Activated T-cell treated with anti-CD3 and anti-CD28 coated beads, Interleukin-2, amount 50 U/mL, for 4 hours (primary cell): ENCODE data around the gene UQCR10. TPM values are rescaled to one million over a fixed set of nuclear protein-coding genes. Genes with fewer than 3 reads are reported as not detected.

Source experiments
- ATAC-seq, 2 donors: fragments of 200-7000 bp; cut with Tn5 transposase; one replicate each; pipeline ENCODE4 v1.10.0; 2021
- DNase-seq: peaks from one replicate; pipeline ENCODE4 v3.0.0-alpha.2; 2020
- H3K27me3 Mint-ChIP-seq: one replicate; pipeline ENCODE4 v1.8.0; 2021; ENCODE audit warnings: low read depth, mixed read lengths
- H3K36me3 Mint-ChIP-seq: one replicate; pipeline ENCODE4 v1.8.0; 2022; ENCODE audit warnings: mixed read lengths; ENCODE audit not compliant: insufficient read depth
- H3K4me1 Mint-ChIP-seq: one replicate; pipeline ENCODE4 v1.8.0; 2021; ENCODE audit warnings: low read depth, mixed read lengths
- H3K4me3 Mint-ChIP-seq: one replicate; pipeline ENCODE4 v1.8.0; 2021; ENCODE audit warnings: mild to moderate bottlenecking, moderate library complexity, mixed read lengths
- H3K9me3 Mint-ChIP-seq: one replicate; pipeline ENCODE4 v1.8.0; 2021; ENCODE audit warnings: mixed read lengths
- total RNA-seq, 3 donors: library from RNA; stranded (reverse); gene quantifications; one replicate each; pipeline ENCODE4 v1.2.1, GENCODE V29; 2021

Gene UQCR10
- total RNA-seq, 3 donors from 2014 or later: 90.9 to 103 (median 91.1) TPM

GRCh38 chr22:29731058-29731850 lies 35.9 kb upstream of the UQCR10 start:
- Mint-ChIP-seq H3K4me3 (no peak overlapping the region), H3K27me3 (peaks cover 2% of the 10 kb centered on the region), H3K9me3 (no peaks in the 10 kb centered on the region), H3K36me3 (peaks cover 6% of the 10 kb centered on the region), H3K4me1 (no peaks in the 10 kb centered on the region)
- DNase-seq (no peak), ATAC-seq (no peak)

DNA sequence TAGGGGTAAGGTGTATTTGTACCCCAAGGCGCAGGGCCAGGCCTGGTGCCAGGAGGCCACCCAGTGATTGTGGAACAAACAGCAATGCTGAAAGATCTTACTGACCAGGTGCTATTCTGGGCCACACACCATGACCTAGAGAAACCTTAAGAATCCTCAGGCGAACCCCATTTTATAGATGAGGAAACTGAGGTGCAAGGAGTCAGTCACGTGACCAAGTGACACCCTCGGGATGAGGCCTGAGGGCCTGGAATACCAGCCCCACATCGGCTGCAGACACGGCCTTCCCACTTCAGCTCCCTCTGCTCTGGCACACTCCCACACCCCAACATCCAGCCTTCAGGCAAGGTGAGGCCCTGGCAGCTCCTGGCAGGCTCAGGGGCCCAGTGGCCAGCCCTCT lies 34.3 kb upstream of the UQCR10 start:
- Mint-ChIP-seq H3K9me3 (no peaks in the 10 kb centered on the region), H3K27me3 (no peaks in the 10 kb centered on the region), H3K36me3 (peaks cover 8% of the 10 kb centered on the region), H3K4me1 (no peaks in the 10 kb centered on the region), H3K4me3 (no peak overlapping the region)
- ATAC-seq: no peak
- DNase-seq: no peak

DNA sequence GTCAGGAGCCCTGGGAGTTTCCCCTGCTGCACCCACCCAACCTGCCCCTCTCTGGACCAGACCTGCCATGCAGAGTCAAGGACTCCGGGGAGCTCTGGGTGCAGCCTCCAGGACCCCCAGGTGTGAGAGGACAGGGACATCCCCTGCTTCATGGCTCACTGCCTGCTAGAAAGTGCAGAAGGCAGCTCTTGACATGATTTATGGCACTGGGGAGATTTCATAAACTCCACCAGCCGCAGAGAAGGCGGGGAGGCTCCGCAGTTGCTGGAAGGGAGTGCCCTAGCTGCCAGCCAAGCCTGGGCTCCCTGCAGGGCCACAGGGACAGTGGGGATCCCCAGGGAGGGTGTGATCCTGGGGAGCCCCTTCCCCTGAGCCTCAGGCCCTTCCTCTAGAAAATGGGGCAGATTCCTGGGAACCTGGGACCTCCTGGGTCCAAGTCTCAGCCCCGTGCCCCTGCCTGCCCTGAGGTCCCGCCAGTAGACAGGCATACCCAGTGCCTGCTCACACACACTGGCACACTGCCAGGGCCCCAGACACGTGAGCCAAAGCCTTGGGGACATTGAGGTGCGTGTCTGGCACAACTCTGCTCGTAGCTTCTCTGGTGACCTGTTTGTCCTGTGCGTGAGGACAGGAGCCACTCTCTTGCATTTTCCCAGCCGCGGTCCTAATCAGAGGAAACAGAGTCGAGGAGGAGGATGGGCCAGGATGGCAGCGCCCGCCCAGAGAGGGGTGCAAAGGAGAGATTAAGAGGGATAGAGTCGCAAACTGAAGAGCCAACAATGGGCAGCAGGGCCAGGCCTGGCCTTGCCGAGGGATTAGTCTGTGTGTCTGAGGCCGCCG lies 33.6 kb upstream of the UQCR10 start:
- Mint-ChIP-seq H3K27me3 (no peaks in the 10 kb centered on the region), H3K4me3 (no peak overlapping the region), H3K9me3 (no peaks in the 10 kb centered on the region), H3K4me1 (no peaks in the 10 kb centered on the region), H3K36me3 (peaks cover 9% of the 10 kb centered on the region)
- DNase-seq (no peak), ATAC-seq (no peak)

DNA sequence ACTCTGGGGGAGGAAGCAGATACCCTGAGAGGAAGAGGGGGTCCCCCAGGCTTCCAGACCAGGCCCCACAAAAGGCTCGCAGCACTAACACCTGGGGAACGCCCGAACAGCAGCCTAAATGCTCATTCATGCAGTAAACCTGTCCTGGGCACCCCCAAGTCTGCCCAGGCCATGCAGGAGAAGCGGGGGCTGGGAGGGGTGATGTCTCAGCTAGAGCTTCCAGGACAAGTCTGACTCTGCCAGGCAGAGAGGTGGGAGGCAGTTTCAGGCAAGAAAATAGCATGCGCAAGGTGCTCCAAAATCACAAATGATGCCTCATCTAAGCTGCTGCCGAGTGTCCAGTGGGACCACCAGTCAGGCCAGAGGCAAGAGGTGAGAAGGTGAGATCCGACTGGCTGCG lies 32.8 kb upstream of the UQCR10 start:
- H3K4me3 Mint-ChIP-seq: no peak overlapping the region
- peaks cover 13% of the 10 kb centered on the region for H3K36me3 Mint-ChIP-seq
- H3K9me3 Mint-ChIP-seq: no peaks in the 10 kb centered on the region
- no peak for DNase-seq
- ATAC-seq: no peak
- no peaks in the 10 kb centered on the region for H3K4me1 Mint-ChIP-seq
- no peaks in the 10 kb centered on the region for H3K27me3 Mint-ChIP-seq

DNA sequence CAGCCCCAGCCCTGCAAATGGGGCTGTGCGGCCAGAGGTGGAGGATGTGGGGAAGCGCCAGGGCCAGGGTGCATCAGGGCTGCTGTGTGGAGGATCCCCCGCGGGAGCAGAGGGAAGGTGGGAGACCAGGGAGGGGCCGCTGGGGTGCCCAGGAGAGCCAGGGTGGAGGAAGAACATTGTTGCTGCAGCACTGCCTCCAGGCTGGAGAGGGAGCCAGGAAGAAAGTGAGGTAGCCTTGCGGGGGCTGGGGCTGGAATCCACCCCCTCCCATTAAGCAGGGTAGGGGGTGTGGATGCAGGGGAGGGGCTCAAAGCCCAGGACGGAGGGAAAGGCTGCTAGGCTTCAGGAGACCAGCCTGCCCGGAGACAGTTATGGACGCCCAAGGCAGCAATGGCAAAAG lies 32.3 kb upstream of the UQCR10 start:
- ATAC-seq: no peak
- no peaks in the 10 kb centered on the region for H3K27me3 Mint-ChIP-seq
- no peaks in the 10 kb centered on the region for H3K4me1 Mint-ChIP-seq
- no peak for DNase-seq
- H3K9me3 Mint-ChIP-seq: no peaks in the 10 kb centered on the region
- H3K4me3 Mint-ChIP-seq: no peak overlapping the region
- peaks cover 13% of the 10 kb centered on the region for H3K36me3 Mint-ChIP-seq

DNA sequence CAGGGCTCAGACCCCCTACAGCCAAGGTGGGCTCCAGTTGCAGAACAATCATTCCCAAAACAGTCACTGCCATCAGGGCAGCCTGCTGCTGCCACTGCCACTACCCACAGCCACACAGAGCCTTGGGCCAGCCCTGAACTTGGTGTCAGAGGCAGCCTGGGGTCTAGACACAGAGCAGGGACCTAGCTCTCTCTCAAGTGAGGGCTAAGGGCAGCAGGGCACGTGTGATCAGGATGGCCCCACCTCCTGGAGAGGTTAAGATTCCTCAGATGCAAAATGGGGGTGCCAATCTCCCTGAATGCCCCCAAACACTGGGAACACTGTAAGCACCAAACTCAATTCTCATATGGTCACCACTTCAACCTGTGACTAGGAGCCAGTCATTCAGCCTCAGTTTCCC lies 31.8 kb upstream of the UQCR10 start:
- H3K4me1 Mint-ChIP-seq: no peaks in the 10 kb centered on the region
- no peak for ATAC-seq

GRCh38 chr22:29737251-29738117 lies 29.7 kb upstream of the UQCR10 start:
- H3K27me3 Mint-ChIP-seq: no peaks in the 10 kb centered on the region
- H3K36me3 Mint-ChIP-seq: peaks cover 18% of the 10 kb centered on the region
- ATAC-seq: no peak
- no peaks in the 10 kb centered on the region for H3K9me3 Mint-ChIP-seq
- no peak overlapping the region for H3K4me3 Mint-ChIP-seq
- no peak for DNase-seq
- no peaks in the 10 kb centered on the region for H3K4me1 Mint-ChIP-seq

More for the DNA sequence above, 31.8 kb upstream of the UQCR10 start:
- Mint-ChIP-seq H3K27me3 (no peaks in the 10 kb centered on the region), H3K4me3 (no peak overlapping the region), H3K36me3 (peaks cover 13% of the 10 kb centered on the region), H3K9me3 (no peaks in the 10 kb centered on the region)
- no peak for DNase-seq

DNA sequence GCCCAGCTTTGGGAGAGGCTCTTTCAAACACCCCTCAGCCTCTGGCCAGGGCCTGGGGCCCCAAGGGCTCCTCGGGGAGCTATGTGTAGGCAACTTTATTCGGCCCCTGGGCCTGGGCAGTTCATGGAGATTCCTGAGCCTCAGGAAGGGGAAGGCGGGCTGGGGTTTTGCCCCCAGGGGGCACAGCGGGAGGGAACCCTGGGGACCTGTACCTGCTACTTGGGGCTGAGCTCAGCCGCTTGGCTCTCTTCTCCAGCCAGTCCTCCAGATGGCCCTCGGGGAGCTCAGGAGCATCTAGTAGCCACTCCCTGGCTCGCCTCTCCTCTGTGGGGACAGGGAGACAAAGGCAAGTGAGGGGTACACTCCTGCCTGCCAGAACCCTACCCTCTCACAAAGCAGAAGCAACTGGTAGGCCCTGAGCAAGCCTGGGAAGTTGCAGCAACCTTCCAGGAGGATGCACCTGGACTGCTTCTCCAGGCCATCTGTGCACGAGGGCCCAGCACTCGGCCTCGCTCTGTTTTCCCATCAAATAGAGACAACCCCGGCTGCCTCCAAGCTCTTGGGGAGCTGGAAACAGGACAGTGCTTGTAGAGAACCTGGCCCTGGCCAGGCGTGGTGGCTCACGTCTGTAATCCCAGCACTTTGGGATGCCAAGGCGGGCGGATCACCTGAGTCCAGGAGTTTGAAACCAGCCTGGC lies 28.9 kb upstream of the UQCR10 start:
- Mint-ChIP-seq H3K27me3 (no peaks in the 10 kb centered on the region), H3K36me3 (peaks cover 20% of the 10 kb centered on the region), H3K4me1 (no peaks in the 10 kb centered on the region), H3K9me3 (no peaks in the 10 kb centered on the region), H3K4me3 (no peak overlapping the region)
- ATAC-seq: no peak
- no peak for DNase-seq

DNA sequence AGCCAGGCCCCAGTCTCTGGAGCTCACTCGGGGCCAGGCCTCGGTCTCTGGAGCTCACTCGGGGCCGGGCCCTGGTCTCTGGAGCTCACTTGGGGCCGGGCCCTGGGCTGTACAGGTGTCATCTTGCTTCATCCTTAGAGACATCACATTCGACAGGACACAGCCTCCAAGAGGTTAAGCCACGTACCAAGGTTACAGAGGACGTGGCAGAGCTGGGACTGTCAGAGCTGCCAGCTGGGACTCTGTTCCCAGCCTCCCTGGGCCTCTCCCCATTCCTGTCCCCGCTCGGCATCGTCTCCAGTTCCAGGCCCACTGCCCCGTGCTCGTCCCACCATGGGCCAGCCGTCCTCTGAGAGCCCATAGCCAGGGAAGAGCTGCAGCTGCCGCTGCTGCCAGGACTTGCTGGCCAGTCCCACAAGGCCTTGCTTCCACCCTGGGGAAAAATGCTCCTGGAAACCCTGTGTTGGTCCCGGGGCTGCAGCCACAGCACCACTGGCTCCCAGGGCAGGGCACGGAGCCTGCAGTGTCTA lies 27.8 kb upstream of the UQCR10 start:
- no peak for ATAC-seq

GRCh38 chr22:29740216-29740615 lies 27.0 kb upstream of the UQCR10 start:
- no peak for ATAC-seq
- no peaks in the 10 kb centered on the region for H3K4me1 Mint-ChIP-seq
- DNase-seq: no peak
- no peaks in the 10 kb centered on the region for H3K27me3 Mint-ChIP-seq
- H3K36me3 Mint-ChIP-seq: peaks cover 23% of the 10 kb centered on the region
- H3K4me3 Mint-ChIP-seq: no peak overlapping the region
- H3K9me3 Mint-ChIP-seq: no peaks in the 10 kb centered on the region

More for the DNA sequence above, 27.8 kb upstream of the UQCR10 start:
- Mint-ChIP-seq H3K36me3 (peaks cover 21% of the 10 kb centered on the region), H3K4me1 (no peaks in the 10 kb centered on the region), H3K9me3 (no peaks in the 10 kb centered on the region), H3K27me3 (no peaks in the 10 kb centered on the region), H3K4me3 (no peak overlapping the region)
- no peak for DNase-seq

DNA sequence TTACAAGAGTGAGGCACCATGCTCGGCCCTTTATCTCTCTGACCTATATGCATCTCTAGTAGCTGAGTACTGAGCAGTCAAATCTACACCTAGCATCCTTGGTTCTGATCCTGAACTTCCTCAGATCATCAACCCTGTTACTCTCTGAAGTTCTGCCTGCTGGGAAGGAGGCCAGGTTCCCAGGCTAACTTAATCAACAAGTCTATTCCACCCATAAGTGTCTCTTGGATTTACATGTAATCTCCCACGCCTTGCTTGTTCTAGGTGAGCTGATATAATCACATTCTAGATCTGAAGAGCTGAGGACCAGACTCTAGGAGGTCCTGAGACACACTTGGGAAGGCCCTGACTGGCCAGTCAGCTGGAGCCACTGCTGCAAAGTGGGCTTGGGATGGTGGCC lies 25.2 kb upstream of the UQCR10 start:
- H3K9me3 Mint-ChIP-seq: no peaks in the 10 kb centered on the region
- ATAC-seq: no peak
- no peak for DNase-seq
- H3K4me3 Mint-ChIP-seq: no peak overlapping the region
- no peaks in the 10 kb centered on the region for H3K27me3 Mint-ChIP-seq
- no peaks in the 10 kb centered on the region for H3K4me1 Mint-ChIP-seq
- H3K36me3 Mint-ChIP-seq: peaks cover 26% of the 10 kb centered on the region

DNA sequence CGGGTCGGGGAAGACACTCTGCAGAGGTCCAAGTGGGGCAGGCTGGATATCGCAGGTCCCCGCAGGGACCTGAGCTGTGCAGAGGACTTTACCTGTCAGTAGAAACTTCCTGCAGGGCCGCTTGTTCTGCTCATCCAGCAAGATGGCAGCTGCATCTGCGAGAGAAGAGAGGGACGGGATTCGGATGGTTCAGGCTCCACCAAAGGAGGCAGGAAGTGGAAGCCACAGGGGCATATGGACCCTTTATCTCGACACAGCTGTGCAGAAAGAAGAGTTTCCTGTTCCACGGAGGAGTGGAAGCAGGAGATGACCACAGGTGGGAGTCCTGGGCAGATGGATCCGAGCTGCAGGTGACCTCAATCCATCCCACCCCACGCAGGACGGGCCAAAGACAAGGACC lies 24.8 kb upstream of the UQCR10 start:
- Mint-ChIP-seq H3K9me3 (no peaks in the 10 kb centered on the region), H3K4me1 (no peaks in the 10 kb centered on the region), H3K36me3 (peaks cover 27% of the 10 kb centered on the region), H3K27me3 (no peaks in the 10 kb centered on the region), H3K4me3 (no peak overlapping the region)
- DNase-seq: no peak
- no peak for ATAC-seq

DNA sequence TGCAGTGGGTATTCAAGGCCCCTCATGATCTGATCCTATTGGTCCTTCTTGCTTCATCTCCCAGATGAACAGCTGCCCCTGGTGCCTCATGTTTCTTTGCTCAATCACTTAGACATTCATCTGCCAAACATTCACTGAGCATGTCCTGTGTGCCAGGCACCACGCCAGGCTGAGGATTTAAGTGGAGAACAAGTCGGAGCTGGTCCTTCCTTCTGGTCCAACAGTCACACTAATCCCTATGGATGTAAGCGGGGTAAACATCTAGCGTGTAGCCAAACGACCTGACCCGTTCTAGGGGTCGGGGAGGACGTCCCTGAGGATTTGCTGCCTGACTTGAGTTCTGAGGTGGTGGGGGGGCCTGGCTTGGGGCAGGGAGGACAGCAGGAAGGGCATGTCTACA lies 22.3 kb upstream of the UQCR10 start:
- H3K4me1 Mint-ChIP-seq: no peaks in the 10 kb centered on the region
- H3K9me3 Mint-ChIP-seq: no peaks in the 10 kb centered on the region
- H3K27me3 Mint-ChIP-seq: no peaks in the 10 kb centered on the region
- no peak overlapping the region for H3K4me3 Mint-ChIP-seq
- no peak for ATAC-seq
- no peak for DNase-seq
- peaks cover 30% of the 10 kb centered on the region for H3K36me3 Mint-ChIP-seq
